ENCODE data around the gene MYO5B. TPM values are rescaled to one million over a fixed set of nuclear protein-coding genes. Genes with fewer than 3 reads are reported as not detected.

Gene MYO5B
- total RNA-seq, 4 donors from 2014 or later: 1.2 to 2.2 (median 1.3) TPM

DNA sequence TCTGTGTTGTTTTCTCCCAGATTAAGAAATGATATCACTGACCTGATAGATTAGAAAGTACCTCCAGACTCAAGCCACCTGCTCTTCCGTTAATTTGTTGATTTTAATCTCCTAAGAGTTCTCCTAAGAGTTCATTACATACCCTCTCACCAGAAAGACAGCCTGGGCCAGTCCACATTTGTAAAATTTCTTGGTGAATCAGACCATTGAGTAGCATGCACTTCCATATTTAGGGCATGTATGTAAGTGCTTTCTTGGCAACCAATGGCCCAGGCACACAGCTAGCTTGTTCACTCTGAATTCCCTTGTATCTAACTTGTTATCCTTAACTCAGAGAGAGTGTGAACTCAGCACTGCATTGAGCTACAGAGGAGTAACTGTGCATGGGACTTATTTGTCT is 223.5 kb downstream of the MYO5B start:
- TF ChIP-seq, protein P1, sequence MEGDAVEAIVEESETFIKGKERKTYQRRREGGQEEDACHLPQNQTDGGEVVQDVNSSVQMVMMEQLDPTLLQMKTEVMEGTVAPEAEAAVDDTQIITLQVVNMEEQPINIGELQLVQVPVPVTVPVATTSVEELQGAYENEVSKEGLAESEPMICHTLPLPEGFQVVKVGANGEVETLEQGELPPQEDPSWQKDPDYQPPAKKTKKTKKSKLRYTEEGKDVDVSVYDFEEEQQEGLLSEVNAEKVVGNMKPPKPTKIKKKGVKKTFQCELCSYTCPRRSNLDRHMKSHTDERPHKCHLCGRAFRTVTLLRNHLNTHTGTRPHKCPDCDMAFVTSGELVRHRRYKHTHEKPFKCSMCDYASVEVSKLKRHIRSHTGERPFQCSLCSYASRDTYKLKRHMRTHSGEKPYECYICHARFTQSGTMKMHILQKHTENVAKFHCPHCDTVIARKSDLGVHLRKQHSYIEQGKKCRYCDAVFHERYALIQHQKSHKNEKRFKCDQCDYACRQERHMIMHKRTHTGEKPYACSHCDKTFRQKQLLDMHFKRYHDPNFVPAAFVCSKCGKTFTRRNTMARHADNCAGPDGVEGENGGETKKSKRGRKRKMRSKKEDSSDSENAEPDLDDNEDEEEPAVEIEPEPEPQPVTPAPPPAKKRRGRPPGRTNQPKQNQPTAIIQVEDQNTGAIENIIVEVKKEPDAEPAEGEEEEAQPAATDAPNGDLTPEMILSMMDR (IDR thresholded peaks at IDR 0.05; ENCODE audit: low read depth): no peak

DNA sequence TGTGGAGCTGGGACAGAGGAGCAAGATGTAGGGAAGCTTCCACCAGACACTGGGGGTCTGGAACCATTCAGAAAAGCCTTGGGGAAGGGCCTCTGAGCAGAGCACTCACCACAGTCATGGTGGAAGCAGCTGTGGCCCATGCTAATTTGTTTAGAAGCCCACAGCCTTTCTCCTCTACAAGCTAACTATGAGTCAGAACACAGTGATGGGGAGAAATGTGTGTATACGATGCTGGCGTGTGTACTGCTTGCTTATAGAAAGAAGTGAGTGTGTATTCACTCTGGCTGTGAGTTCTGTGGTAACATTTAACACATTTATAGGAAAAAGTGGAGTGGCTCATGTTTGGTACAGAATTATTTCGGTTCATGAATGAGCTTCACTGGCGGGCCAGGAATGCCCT is 224.6 kb downstream of the MYO5B start:
- TF ChIP-seq, protein P1 (IDR thresholded peaks at IDR 0.05; ENCODE audit: low read depth): no peak

DNA sequence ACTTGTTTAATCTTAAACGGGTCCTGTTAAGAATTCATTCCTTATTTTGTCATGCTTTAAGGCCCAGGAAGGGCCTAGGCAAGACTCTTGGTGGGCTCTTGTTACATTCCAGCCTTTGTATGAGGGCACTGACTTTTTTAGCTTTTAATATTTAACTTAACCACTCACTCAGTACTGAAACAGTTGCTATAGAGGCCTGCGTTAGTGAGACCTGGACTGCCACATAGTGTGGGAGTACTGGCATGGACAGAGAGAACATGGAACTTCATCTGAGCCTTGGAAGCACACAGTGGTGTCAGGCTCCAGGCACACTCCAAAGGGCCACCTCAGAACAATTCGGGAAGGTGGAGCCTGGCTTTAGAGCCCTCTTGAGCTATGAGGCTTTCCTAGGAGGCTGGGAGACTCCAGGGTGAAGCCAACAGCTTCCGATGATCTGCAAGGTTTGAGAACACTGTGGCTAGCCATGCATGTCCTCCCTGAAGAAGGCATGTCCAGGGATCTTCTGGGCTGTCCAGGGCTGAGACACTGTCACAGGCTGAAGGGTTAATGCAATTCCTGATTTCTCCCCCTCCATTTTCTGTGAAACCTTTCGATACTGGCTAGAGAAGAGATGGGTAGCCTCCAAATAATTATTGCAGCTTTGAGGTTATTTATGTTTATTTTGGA is 226.2 kb downstream of the MYO5B start:
- TF ChIP-seq, protein P1 (IDR thresholded peaks at IDR 0.05; ENCODE audit: low read depth): no peak

DNA sequence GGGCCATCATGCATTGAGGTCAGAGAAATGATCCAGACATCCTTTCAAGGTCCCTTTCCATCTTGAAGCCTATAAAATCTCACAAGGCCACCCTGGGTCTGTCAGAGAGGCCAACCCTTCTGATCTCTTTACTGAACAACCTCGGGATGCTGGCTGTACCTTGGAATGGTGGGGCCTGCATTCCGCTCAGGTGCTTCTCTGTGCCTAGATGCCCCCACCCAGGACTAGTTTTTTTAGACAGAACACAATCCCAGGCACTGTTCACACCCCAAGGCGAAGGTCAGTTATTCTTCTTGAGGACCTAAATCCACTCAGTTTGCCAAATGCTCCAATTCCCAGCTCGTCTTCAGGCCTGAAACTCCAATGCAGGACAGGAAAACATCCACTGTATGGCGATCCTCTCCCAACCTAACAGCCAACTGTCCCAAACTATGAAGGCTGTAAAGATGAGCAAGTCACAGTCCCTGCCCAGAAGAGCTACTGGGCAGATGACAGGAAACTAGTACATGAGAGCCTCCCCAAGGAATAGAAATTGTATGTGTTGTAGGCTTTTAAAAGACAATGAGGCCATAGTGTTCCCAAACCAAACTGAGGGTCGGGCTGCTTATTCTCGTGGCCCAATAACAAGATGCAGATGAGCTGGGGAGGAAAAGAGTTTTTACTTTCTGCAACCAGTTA is 227.2 kb downstream of the MYO5B start:
- TF ChIP-seq, protein P1 (IDR thresholded peaks at IDR 0.05; ENCODE audit: low read depth): no peak

DNA sequence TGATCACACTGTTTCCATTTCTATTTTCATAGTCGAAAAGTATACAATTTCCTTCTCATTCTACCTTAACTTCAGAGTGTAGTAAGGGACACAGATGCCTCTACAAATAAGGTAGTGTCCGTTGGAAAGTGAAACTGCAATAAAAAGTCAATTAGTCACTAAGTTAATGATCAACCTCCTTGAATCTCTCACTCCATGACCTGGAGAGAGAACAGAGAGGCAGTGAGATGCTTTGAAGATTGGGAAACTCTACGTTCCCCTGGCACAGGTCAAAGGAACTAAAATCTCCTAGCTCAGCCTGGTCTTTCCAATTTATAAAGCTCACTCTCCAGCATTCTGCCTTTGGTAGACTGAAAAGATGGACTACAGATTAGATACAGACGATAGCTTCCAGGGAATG is 227.8 kb downstream of the MYO5B start:
- TF ChIP-seq, protein P1 (IDR thresholded peaks at IDR 0.05; ENCODE audit: low read depth): no peak

DNA sequence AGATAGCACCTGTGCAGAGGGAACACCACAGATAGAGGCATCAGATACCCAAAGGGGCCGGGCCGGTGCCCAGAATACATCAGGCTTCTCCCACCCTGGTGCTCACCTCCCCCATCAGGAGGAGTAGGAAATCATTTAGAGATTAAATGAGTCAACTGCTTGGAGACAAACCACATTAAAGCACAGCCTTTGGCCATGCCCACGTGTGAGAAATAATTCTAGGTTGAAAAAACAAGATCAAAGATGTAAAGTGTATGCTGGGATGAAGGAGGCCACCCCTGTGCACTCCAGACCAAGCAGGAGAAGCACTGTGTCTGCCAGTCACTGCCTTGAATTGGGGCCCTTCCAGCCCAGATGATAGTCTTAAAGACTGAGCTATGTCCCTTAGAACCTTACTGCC is 228.9 kb downstream of the MYO5B start:
- TF ChIP-seq, protein P1 (IDR thresholded peaks at IDR 0.05; ENCODE audit: low read depth): no peak

DNA sequence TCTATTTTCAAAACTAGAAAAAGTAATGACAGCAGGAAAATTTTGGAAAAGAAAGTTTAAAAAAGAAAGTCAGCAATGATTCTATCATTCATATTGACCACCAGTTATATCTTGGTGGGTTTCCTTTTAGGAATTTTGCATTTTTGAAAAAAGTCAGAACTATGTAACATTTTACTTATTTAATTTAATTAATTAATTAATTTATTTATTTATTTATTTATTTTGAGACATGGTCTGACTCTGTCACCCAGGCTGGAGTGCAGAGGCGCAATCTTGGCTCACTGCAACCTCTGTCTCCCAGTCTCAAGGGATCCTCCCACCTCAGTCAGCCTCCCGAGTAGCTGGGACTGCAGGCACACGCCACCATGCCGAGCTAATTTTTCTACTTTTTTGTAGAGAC is 231.7 kb downstream of the MYO5B start:
- TF ChIP-seq, protein P1 (IDR thresholded peaks at IDR 0.05; ENCODE audit: low read depth): no peak

Data from subcutaneous adipose tissue (tissue), 4 donors.